C4-2B (cell line): ENCODE data around the gene CAPN9.

ENCODE experiments used
- ZFX ChIP-seq: fragments of 450-650 bp; IDR thresholded peaks from 2 replicates; pipeline ENCODE4 v1.6.1; 2017
- TF ChIP-seq, protein P1 (sequence below): fragments of 450-650 bp; conservative IDR thresholded peaks from 2 replicates; pipeline ENCODE4 v1.5.1; 2017; ENCODE audit warnings: mild to moderate bottlenecking

DNA sequence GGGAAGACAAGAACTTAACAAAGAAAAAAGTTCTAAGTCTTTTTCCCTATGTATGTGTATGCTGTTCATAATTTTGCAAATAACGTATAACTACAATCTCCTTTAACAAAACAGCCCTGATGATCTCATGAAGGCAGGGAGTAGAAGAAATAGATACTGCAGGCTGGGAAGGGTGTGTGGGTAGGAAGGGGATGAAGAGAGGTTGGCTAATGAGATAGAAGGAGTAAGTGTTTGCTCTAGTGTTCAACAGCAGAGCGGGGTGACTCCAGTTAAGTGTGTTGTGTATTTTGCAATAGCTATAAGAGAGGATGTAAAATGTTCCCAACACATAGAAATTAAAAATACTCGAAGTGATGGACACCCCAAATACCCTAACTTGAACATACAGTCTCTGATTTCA, 101.0 kb downstream of the CAPN9 start:
- TF ChIP-seq, protein P1, sequence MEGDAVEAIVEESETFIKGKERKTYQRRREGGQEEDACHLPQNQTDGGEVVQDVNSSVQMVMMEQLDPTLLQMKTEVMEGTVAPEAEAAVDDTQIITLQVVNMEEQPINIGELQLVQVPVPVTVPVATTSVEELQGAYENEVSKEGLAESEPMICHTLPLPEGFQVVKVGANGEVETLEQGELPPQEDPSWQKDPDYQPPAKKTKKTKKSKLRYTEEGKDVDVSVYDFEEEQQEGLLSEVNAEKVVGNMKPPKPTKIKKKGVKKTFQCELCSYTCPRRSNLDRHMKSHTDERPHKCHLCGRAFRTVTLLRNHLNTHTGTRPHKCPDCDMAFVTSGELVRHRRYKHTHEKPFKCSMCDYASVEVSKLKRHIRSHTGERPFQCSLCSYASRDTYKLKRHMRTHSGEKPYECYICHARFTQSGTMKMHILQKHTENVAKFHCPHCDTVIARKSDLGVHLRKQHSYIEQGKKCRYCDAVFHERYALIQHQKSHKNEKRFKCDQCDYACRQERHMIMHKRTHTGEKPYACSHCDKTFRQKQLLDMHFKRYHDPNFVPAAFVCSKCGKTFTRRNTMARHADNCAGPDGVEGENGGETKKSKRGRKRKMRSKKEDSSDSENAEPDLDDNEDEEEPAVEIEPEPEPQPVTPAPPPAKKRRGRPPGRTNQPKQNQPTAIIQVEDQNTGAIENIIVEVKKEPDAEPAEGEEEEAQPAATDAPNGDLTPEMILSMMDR: no peak
- no peak for TF ChIP-seq ZFX
